Right lobe of liver (tissue), 6 donors: ENCODE results near the gene WDR20. TPM values are rescaled to one million over a fixed set of nuclear protein-coding genes. Genes with fewer than 3 reads are reported as not detected.

Experiments
- ATAC-seq, 4 donors: fragments of 200-7000 bp; cut with Tn5 transposase; one replicate each; pipeline ENCODE4 v1.9.1; 2020; ENCODE audit warnings: mild to moderate bottlenecking in 4 of 4, moderate library complexity in 4 of 4
- DNase-seq, 3 donors: peaks; one replicate each; pipeline ENCODE4 v3.0.0-alpha.2; 2020
- H3K27ac ChIP-seq, 3 donors: fragments of 200-600 bp; one replicate each; pipeline ENCODE4 v1.8.0; 2022
- H3K27me3 ChIP-seq, 2 donors: fragments of 200-600 bp; one replicate each; pipeline ENCODE4 v1.8.0; 2022
- H3K36me3 ChIP-seq, 4 donors: fragments of 200-600 bp; sonication (generic) in 1 of 4; one replicate each; pipeline versions ENCODE4 v1.5.1 to v1.8.0; 2017 to 2022; ENCODE audit warnings: control low read depth in 1 of 4
- H3K4me1 ChIP-seq, 4 donors: fragments of 200-600 bp; sonication (generic) in 1 of 4; one replicate each; pipeline versions ENCODE4 v1.5.1 to v1.8.0; 2017 to 2022; ENCODE audit warnings: control low read depth in 1 of 4
- H3K4me3 ChIP-seq, 3 donors: fragments of 200-600 bp; one replicate each; pipeline ENCODE4 v1.8.0; 2022
- H3K9me3 ChIP-seq, 4 donors: fragments of 200-600 bp; sonication (generic) in 1 of 4; one replicate each; pipeline versions ENCODE4 v1.5.1 to v1.8.0; 2017 to 2022; ENCODE audit warnings: control low read depth in 1 of 4
- CTCF ChIP-seq, 4 donors: fragments of 200-600 bp in 3 of 4; fragments of 450-650 bp in 1 of 4; IDR thresholded peaks; one replicate each; pipeline versions ENCODE4 v1.5.1 to v1.8.0; 2016 to 2022; ENCODE audit warnings: antibody characterized with exemption in 4 of 4, mild to moderate bottlenecking in 2 of 4
- POLR2A ChIP-seq: fragments of 450-650 bp; IDR thresholded peaks from one replicate; pipeline ENCODE4 v1.6.1; 2017; ENCODE audit warnings: antibody characterized with exemption, mild to moderate bottlenecking
- WGBS: methylation state at CpG from one replicate; pipeline ENCODE4 v1.1.6; 2018; ENCODE audit warnings: low coverage, low lambda C conversion rate; ENCODE audit not compliant: insufficient coverage; ENCODE audit errors: missing lambda C conversion rate; 5-methylcytosine and 5-hydroxymethylcytosine counted together
- intact Hi-C, 2 donors: fragments of 100-400 bp; cut with DNase I; formaldehyde crosslinking; loops; one replicate each; pipeline versions ENCODE4 v1.11.2 to v1.14.1; 2022
- total RNA-seq, 6 experiments: library from RNA; depleted of rRNA in 2 of 6; stranded (reverse); fragments of >200 nt in 2 of 6; fragmentation: NEBNext Ultra II Directional in 3 of 6; extraction: Animal tissue kit (Norgen Biotek cat#: 25700) in 3 of 6; gene quantifications; one replicate each; pipeline versions ENCODE4 v1.1.0 to v1.2.4, GENCODE V29; 2016 to 2023
- donor health status: DM: no; HTN: yes; CAD: no.
- donor health status: DM: no; HTN: no; CAD: no.
- donor health status: DM: no; HTN: no; CAD: no.
- donor health status: DM: no; HTN: yes; CAD: no.
- donor health status: DM: no; HTN: yes; CAD: no.

The WDR20 gene
- total RNA-seq, 6 experiments from 2014 or later: 6.3 to 14.7 (median 12.4) TPM

- no peaks in the 10 kb centered on the region for H3K9me3 ChIP-seq
- H3K27ac ChIP-seq: no peak overlapping the region
- H3K27me3 ChIP-seq: no peaks in the 10 kb centered on the region
- TF ChIP-seq POLR2A (no peak), CTCF (IDR thresholded peaks at IDR 0.05) (no peak)
- H3K4me3 ChIP-seq: no peak overlapping the region
- no peak for DNase-seq
- no peak for ATAC-seq
- WGBS: 83% methylated on average over 4 of the region's 9 CpGs
- no peaks in the 10 kb centered on the region for H3K4me1 ChIP-seq
- H3K36me3 ChIP-seq: no peaks in the 10 kb centered on the region
- intact Hi-C loops: loop anchor here (5.0 kb wide), 1 partner anchor 80 kb away; no protein-coding TSS in a partner anchor
Measured at GRCh38 chr14:102232348-102232625, 92.6 kb downstream of the WDR20 start.

GRCh38 chr14:102233081-102233480 lies 93.4 kb downstream of the WDR20 start:
- intact Hi-C loops: loop anchor here (5.0 kb wide), 1 partner anchor 79 kb away; no protein-coding TSS in a partner anchor
- Histone ChIP-seq H3K27me3 (no peaks in the 10 kb centered on the region), H3K4me3 (no peak overlapping the region), H3K27ac (no peak overlapping the region), H3K4me1 (no peaks in the 10 kb centered on the region), H3K36me3 (no peaks in the 10 kb centered on the region), H3K9me3 (no peaks in the 10 kb centered on the region)
- no CpG with 5 or more reads among the region's 6 CpGs for WGBS
- DNase-seq (no peak), ATAC-seq (no peak)
- TF ChIP-seq POLR2A: no peak
- TF ChIP-seq CTCF (IDR thresholded peaks at IDR 0.05): no peak

GRCh38 chr14:102234331-102235264 lies 94.9 kb downstream of the WDR20 start:
- intact Hi-C loops: loop anchor here (5.0 kb wide), 1 partner anchor 78 kb away; no protein-coding TSS in a partner anchor
- TF ChIP-seq CTCF (IDR thresholded peaks at IDR 0.05): no peak
- TF ChIP-seq POLR2A: no peak
- no peak overlapping the region for H3K27ac ChIP-seq
- no peaks in the 10 kb centered on the region for H3K27me3 ChIP-seq
- no peaks in the 10 kb centered on the region for H3K36me3 ChIP-seq
- H3K4me1 ChIP-seq: no peaks in the 10 kb centered on the region
- WGBS: 51% methylated on average over 32 of the region's 34 CpGs
- no peak for DNase-seq
- ATAC-seq: peak in 1 of 4 donors; percentile 9
- no peaks in the 10 kb centered on the region for H3K9me3 ChIP-seq
- no peak overlapping the region for H3K4me3 ChIP-seq

- Histone ChIP-seq H3K27me3 (no peaks in the 10 kb centered on the region), H3K27ac (no peak overlapping the region), H3K36me3 (no peaks in the 10 kb centered on the region), H3K4me1 (no peaks in the 10 kb centered on the region), H3K9me3 (no peaks in the 10 kb centered on the region), H3K4me3 (no peak overlapping the region)
- intact Hi-C loops: no loop called here
- 33% methylated on average over 18 of the region's 19 CpGs for WGBS
- no peak for TF ChIP-seq POLR2A
- peak; percentile 83 to 90 (median 88) for TF ChIP-seq CTCF (IDR thresholded peaks at IDR 0.05)
- DNase-seq: peak; percentile 81 to 86 (median 84)
- peak; percentile 96 to 100 (median 98) for ATAC-seq
Measured at GRCh38 chr14:102235275-102235897, 95.7 kb downstream of the WDR20 start.
